Bone marrow (tissue), 2 donors: ENCODE results near the gene CAVIN2.
A peak's percentile ranks its signal among the peaks of the same experiment; 100 is the strongest.

Experiments used
- DNase-seq, 2 donors: peaks; one replicate each; lab custom pipeline; 2025; lab: John Stamatoyannopoulos, UW

CAVIN2 gene

GRCh38 chr2:191846515-191847476 lies at the start of gene CAVIN2:
TSS of gene CAVIN2 (minus strand) at chr2:191847088. CDS start at chr2:191846925, 163 bp downstream.
- peak in 1 of 2 donors; percentile 86 for DNase-seq

- DNase-seq: no peak
Measured at GRCh38 chr2:191895743-191896142, 48.9 kb upstream of the CAVIN2 start.

GRCh38 chr2:191895195-191895594 lies 48.3 kb upstream of the CAVIN2 start:
- no peak for DNase-seq

GRCh38 chr2:191894681-191895147 lies 47.8 kb upstream of the CAVIN2 start:
- DNase-seq: no peak

- no peak for DNase-seq
Measured at GRCh38 chr2:191892391-191892790, 45.5 kb upstream of the CAVIN2 start.

GRCh38 chr2:191891656-191892055 lies 44.8 kb upstream of the CAVIN2 start:
- no peak for DNase-seq

GRCh38 chr2:191889931-191890330 lies 43.0 kb upstream of the CAVIN2 start:
- DNase-seq: peak in 1 of 2 donors; percentile 35

- no peak for DNase-seq
Measured at GRCh38 chr2:191888400-191889166, 41.7 kb upstream of the CAVIN2 start.

GRCh38 chr2:191885650-191886049 lies 38.8 kb upstream of the CAVIN2 start:
- DNase-seq: no peak

- no peak for DNase-seq
Measured at GRCh38 chr2:191885098-191885497, 38.2 kb upstream of the CAVIN2 start.

- DNase-seq: no peak
Measured at GRCh38 chr2:191881982-191882816, 35.3 kb upstream of the CAVIN2 start.

GRCh38 chr2:191878548-191879279 lies 31.8 kb upstream of the CAVIN2 start:
- no peak for DNase-seq

GRCh38 chr2:191877875-191878274 lies 31.0 kb upstream of the CAVIN2 start:
- DNase-seq: no peak

GRCh38 chr2:191875859-191876258 lies 29.0 kb upstream of the CAVIN2 start:
- DNase-seq: no peak

- DNase-seq: no peak
Measured at GRCh38 chr2:191870744-191871143, 23.9 kb upstream of the CAVIN2 start.

- no peak for DNase-seq
Measured at GRCh38 chr2:191869781-191870180, 22.9 kb upstream of the CAVIN2 start.

- DNase-seq: no peak
Measured at GRCh38 chr2:191869178-191869577, 22.3 kb upstream of the CAVIN2 start.

- no peak for DNase-seq
Measured at GRCh38 chr2:191867507-191867847, 20.6 kb upstream of the CAVIN2 start.

GRCh38 chr2:191866675-191867506 lies 20.0 kb upstream of the CAVIN2 start:
- DNase-seq: no peak

- DNase-seq: no peak
Measured at GRCh38 chr2:191866195-191866594, 19.3 kb upstream of the CAVIN2 start.
